T-cell (primary cell): ENCODE results near the gene CTNND2. TPM values are rescaled to one million over a fixed set of nuclear protein-coding genes. Genes with fewer than 3 reads are reported as not detected.

Source experiments
- ATAC-seq, 4 experiments: fragments of 200-7000 bp in 3 of 4; fragments of 150-1000 bp in 1 of 4; cut with Tn5 transposase; replicated peaks in 1 of 4; 1 replicate in 3 of 4; 2 replicates in 1 of 4; pipeline ENCODE4 v1.10.0; 2021; ENCODE audit warnings: moderate library complexity in 3 of 4, mild to moderate bottlenecking in 2 of 4, moderate number of reproducible peaks in 1 of 4
- CTCF ChIA-PET, 2 donors: fragments of 300-600 bp; sonication (Branson Sonifier 250); formaldehyde crosslinking; loops; one replicate each; lab custom pipeline; 2022; ENCODE audit warnings: antibody characterized with exemption in 2 of 2; lab: Charles Lee
- POLR2A ChIA-PET, 2 donors: fragments of 300-600 bp; sonication (Branson Sonifier 250); formaldehyde crosslinking; loops; one replicate each; lab custom pipeline; 2022; ENCODE audit warnings: antibody characterized with exemption in 2 of 2; lab: Charles Lee
- DNase-seq, 35 experiments: peaks; one replicate each; pipeline versions ENCODE4 v3.0.0 to v3.0.0-alpha.2; 2013 to 2023
- H3K27ac ChIP-seq: one replicate; pipeline ENCODE4 v1.5.1; 2013; ENCODE audit warnings: low read length
- H3K27me3 ChIP-seq, 2 experiments: replicated peaks in 1 of 2; 1 replicate in 1 of 2; 2 replicates in 1 of 2; pipeline versions ENCODE4 v1.6.1 to v1.7.0; 2013; ENCODE audit warnings: low read length in 1 of 2, mixed read lengths in 1 of 2; ENCODE audit not compliant: control insufficient read depth in 2 of 2, insufficient read depth in 2 of 2; ENCODE audit errors: extremely low read depth in 1 of 2
- H3K36me3 ChIP-seq, 2 donors: 1 replicate in 1 of 2; 2 replicates in 1 of 2; pipeline versions ENCODE4 v1.6.1 to v1.7.0; 2013; ENCODE audit warnings: low read length in 1 of 2; ENCODE audit not compliant: control insufficient read depth in 2 of 2, insufficient read depth in 1 of 2; ENCODE audit errors: extremely low read depth in 1 of 2
- H3K4me1 ChIP-seq, 2 experiments: 1 replicate in 1 of 2; 2 replicates in 1 of 2; pipeline versions ENCODE4 v1.6.1 to v1.7.0; 2013; ENCODE audit warnings: low read length in 2 of 2, mixed read lengths in 1 of 2; ENCODE audit not compliant: insufficient read depth in 2 of 2, control insufficient read depth in 1 of 2; ENCODE audit errors: extremely low read depth in 1 of 2
- H3K4me3 ChIP-seq, 2 donors: 1 replicate in 1 of 2; 2 replicates in 1 of 2; pipeline versions ENCODE4 v1.5.1 to v1.7.0; 2013; ENCODE audit warnings: mild to moderate bottlenecking in 2 of 2, low read length in 1 of 2, moderate library complexity in 1 of 2; ENCODE audit not compliant: control insufficient read depth in 1 of 2; ENCODE audit errors: extremely low read depth in 1 of 2
- H3K9me3 ChIP-seq: 2 replicates; pipeline ENCODE4 v1.7.0; 2013
- H3K27ac Mint-ChIP-seq, 2 donors: one replicate each; pipeline ENCODE4 v1.8.0; 2020 to 2021; ENCODE audit warnings: mild to moderate bottlenecking in 2 of 2, mixed read lengths in 2 of 2
- H3K27me3 Mint-ChIP-seq, 2 donors: one replicate each; pipeline ENCODE4 v1.8.0; 2021 to 2022; ENCODE audit warnings: mixed read lengths in 2 of 2
- H3K36me3 Mint-ChIP-seq: one replicate; pipeline ENCODE4 v1.8.0; 2021; ENCODE audit warnings: mixed read lengths
- H3K4me1 Mint-ChIP-seq, 3 donors: one replicate each; pipeline ENCODE4 v1.8.0; 2020 to 2022; ENCODE audit warnings: mixed read lengths in 3 of 3, mild to moderate bottlenecking in 1 of 3
- H3K4me3 Mint-ChIP-seq, 3 donors: one replicate each; pipeline ENCODE4 v1.8.0; 2020 to 2022; ENCODE audit warnings: mild to moderate bottlenecking in 3 of 3, mixed read lengths in 3 of 3, moderate library complexity in 3 of 3
- H3K9me3 Mint-ChIP-seq, 3 donors: one replicate each; pipeline ENCODE4 v1.8.0; 2020 to 2022; ENCODE audit warnings: mixed read lengths in 3 of 3
- WGBS: methylation state at CpG from one replicate; pipeline ENCODE4 v1.1.5; 2013; ENCODE audit warnings: missing lambda C conversion rate; ENCODE audit not compliant: insufficient coverage; 5-methylcytosine and 5-hydroxymethylcytosine counted together
- total RNA-seq, 35 experiments: library from RNA in 6 of 35; stranded (reverse) in 6 of 35; fragments of 120-200 nt in 1 of 35; gene quantifications; one replicate each; pipeline versions ENCODE4 v1.2.1 to v1.2.4 and lab custom pipeline; 2013 to 2026

CTNND2 gene
- total RNA-seq, 5 donors from 2014 or later (not counting 1 experiment from before 2014, with no cell fraction given) = 0.22 TPM; not detected in 4

GRCh38 chr5:11497651-11498050 lies 406.6 kb downstream of the CTNND2 start:
- Mint-ChIP-seq H3K4me1 (no peaks in the 10 kb centered on the region), H3K36me3 (no peaks in the 10 kb centered on the region), H3K4me3 (no peak overlapping the region), H3K9me3 (peaks cover 0 to 3% (median 0%) of the 10 kb centered on the region in 3 donors), H3K27me3 (peaks cover 2 to 8% of the 10 kb centered on the region in 2 donors), H3K27ac (no peak overlapping the region)
- POLR2A ChIA-PET = no interaction called here
- no peaks in the 10 kb centered on the region for H3K27me3 ChIP-seq
- no peaks in the 10 kb centered on the region for H3K36me3 ChIP-seq
- no peak overlapping the region for H3K27ac ChIP-seq
- DNase-seq (no peak), ATAC-seq (no peak)
- H3K9me3 ChIP-seq = no peaks in the 10 kb centered on the region
- WGBS = no CpG with 5 or more reads among the region's 1 CpG
- CTCF ChIA-PET = no interaction called here
- no peaks in the 10 kb centered on the region for H3K4me1 ChIP-seq
- H3K4me3 ChIP-seq = no peak overlapping the region

- peaks cover 0 to 3% (median 0%) of the 10 kb centered on the region in 3 donors for H3K9me3 Mint-ChIP-seq
- Histone ChIP-seq H3K4me3 (no peak overlapping the region), H3K4me1 (no peaks in the 10 kb centered on the region), H3K27me3 (no peaks in the 10 kb centered on the region), H3K9me3 (no peaks in the 10 kb centered on the region), H3K27ac (no peak overlapping the region), H3K36me3 (no peaks in the 10 kb centered on the region)
- no peaks in the 10 kb centered on the region for H3K4me1 Mint-ChIP-seq
- peaks cover 2 to 8% of the 10 kb centered on the region in 2 donors for H3K27me3 Mint-ChIP-seq
- CTCF ChIA-PET = no interaction called here
- DNase-seq (no peak), ATAC-seq (no peak)
- POLR2A ChIA-PET = no interaction called here
- WGBS = no CpG with 5 or more reads among the region's 1 CpG
- no peak overlapping the region for H3K4me3 Mint-ChIP-seq
- no peaks in the 10 kb centered on the region for H3K36me3 Mint-ChIP-seq
- no peak overlapping the region for H3K27ac Mint-ChIP-seq
These were observed 408.0 kb downstream of the CTNND2 start for GRCh38 chr5:11496137-11496719.

GRCh38 chr5:11494340-11494739 lies 409.9 kb downstream of the CTNND2 start:
- Histone ChIP-seq H3K4me1 (no peaks in the 10 kb centered on the region), H3K27ac (no peak overlapping the region), H3K9me3 (no peaks in the 10 kb centered on the region), H3K4me3 (no peak overlapping the region), H3K27me3 (no peaks in the 10 kb centered on the region), H3K36me3 (no peaks in the 10 kb centered on the region)
- no peaks in the 10 kb centered on the region for H3K36me3 Mint-ChIP-seq
- ChIA-PET POLR2A (no interaction called here), CTCF (no interaction called here)
- H3K9me3 Mint-ChIP-seq = peaks cover 0 to 3% (median 0%) of the 10 kb centered on the region in 3 donors
- no peaks in the 10 kb centered on the region for H3K4me1 Mint-ChIP-seq
- H3K27me3 Mint-ChIP-seq = peaks cover 2 to 8% of the 10 kb centered on the region in 2 donors
- no peak overlapping the region for H3K27ac Mint-ChIP-seq
- WGBS = no CpG with 5 or more reads among the region's 3 CpGs
- no peak overlapping the region for H3K4me3 Mint-ChIP-seq
- no peak for ATAC-seq
- DNase-seq = no peak

DNA sequence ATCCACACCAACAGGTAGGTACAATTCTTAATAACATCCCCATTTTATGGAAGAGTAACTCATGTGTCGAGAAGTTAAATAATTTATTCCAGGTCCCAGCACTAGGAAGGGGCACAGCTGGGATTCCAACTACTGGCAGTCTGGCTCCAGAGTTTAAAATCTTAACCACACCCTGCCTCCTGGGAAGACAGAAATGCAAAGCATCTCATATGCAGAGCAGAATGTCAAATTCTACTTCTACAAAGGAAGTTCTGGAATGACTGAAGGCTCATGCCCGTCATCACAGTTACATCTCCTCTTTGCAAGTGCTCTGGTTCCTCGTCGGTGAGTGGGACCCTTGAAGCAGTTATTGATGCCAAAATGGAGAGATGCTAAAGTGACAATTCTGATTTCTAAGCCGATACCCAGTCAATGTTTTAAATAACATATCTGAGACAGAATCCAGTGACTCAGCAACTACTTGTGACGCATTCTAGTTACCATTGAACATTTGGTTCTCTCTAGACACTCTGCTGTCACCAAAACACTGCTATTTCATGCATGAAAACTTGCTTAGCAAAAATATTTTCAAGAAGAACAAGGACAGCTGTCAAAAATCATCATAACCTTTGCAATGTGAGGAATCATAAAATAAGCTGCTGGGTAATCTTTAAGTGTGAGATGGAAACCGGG lies 412.7 kb downstream of the CTNND2 start:
- ATAC-seq (no peak), DNase-seq (no peak)
- H3K4me1 Mint-ChIP-seq = no peaks in the 10 kb centered on the region
- H3K4me3 Mint-ChIP-seq = no peak overlapping the region
- no peaks in the 10 kb centered on the region for H3K4me1 ChIP-seq
- H3K27me3 ChIP-seq = no peaks in the 10 kb centered on the region
- 82% methylated on average over 4 of the region's 7 CpGs for WGBS
- no peak overlapping the region for H3K27ac Mint-ChIP-seq
- CTCF ChIA-PET = no interaction called here
- POLR2A ChIA-PET = no interaction called here
- H3K27ac ChIP-seq = no peak overlapping the region
- H3K9me3 Mint-ChIP-seq = no peaks in the 10 kb centered on the region
- no peaks in the 10 kb centered on the region for H3K36me3 Mint-ChIP-seq
- no peak overlapping the region for H3K4me3 ChIP-seq
- H3K9me3 ChIP-seq = no peaks in the 10 kb centered on the region
- H3K27me3 Mint-ChIP-seq = peaks cover 0 to 5% of the 10 kb centered on the region in 2 donors
- no peaks in the 10 kb centered on the region for H3K36me3 ChIP-seq

GRCh38 chr5:11483630-11484029 lies 420.6 kb downstream of the CTNND2 start:
- Histone ChIP-seq H3K9me3 (no peaks in the 10 kb centered on the region), H3K27ac (no peak overlapping the region), H3K36me3 (no peaks in the 10 kb centered on the region), H3K4me1 (no peaks in the 10 kb centered on the region), H3K4me3 (no peak overlapping the region), H3K27me3 (no peaks in the 10 kb centered on the region)
- Mint-ChIP-seq H3K27me3 (peaks cover 3 to 10% of the 10 kb centered on the region in 2 donors), H3K36me3 (no peaks in the 10 kb centered on the region), H3K27ac (no peak overlapping the region), H3K9me3 (peaks cover 5 to 10% (median 5%) of the 10 kb centered on the region in 3 donors), H3K4me3 (no peak overlapping the region), H3K4me1 (no peaks in the 10 kb centered on the region)
- POLR2A ChIA-PET = no interaction called here
- 84% methylated on average over 4 of the region's 5 CpGs for WGBS
- DNase-seq (no peak), ATAC-seq (no peak)
- CTCF ChIA-PET = no interaction called here

DNA sequence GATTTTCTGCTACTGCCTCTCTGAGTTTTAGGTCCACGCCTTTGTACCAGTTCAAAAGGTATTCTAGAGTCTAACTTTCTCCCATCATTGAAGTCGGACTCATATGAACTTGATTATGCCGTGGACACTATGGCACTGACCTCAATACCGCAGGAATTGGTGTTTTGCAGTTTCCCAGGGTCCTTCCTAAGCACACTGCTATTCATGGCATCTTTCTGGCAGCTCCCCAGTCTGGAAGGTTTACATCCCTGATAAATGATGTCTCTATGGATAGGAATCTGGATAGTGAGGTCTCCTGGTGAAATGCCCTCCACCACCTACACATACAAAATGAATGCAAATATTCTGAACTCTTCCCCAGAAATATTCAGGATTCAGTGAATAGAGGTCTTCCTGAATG lies 422.2 kb downstream of the CTNND2 start:
- H3K27ac ChIP-seq = no peak overlapping the region
- no peaks in the 10 kb centered on the region for H3K27me3 ChIP-seq
- POLR2A ChIA-PET = no interaction called here
- Mint-ChIP-seq H3K27ac (no peak overlapping the region), H3K4me1 (no peaks in the 10 kb centered on the region), H3K36me3 (no peaks in the 10 kb centered on the region), H3K9me3 (peaks cover 5 to 10% (median 5%) of the 10 kb centered on the region in 3 donors), H3K4me3 (no peak overlapping the region), H3K27me3 (peaks cover 3 to 10% of the 10 kb centered on the region in 2 donors)
- H3K4me1 ChIP-seq = no peaks in the 10 kb centered on the region
- H3K9me3 ChIP-seq = no peaks in the 10 kb centered on the region
- WGBS = 57% methylated on average over 3 of the region's 4 CpGs
- no peak overlapping the region for H3K4me3 ChIP-seq
- CTCF ChIA-PET = no interaction called here
- DNase-seq (no peak), ATAC-seq (no peak)
- H3K36me3 ChIP-seq = no peaks in the 10 kb centered on the region
